SJCRH30 (cell line): ENCODE results near the gene ZCCHC7. TPM values are rescaled to one million over a fixed set of nuclear protein-coding genes. Genes with fewer than 3 reads are reported as not detected.
"Not testable (repeated sequence)": the region's sequence is repeated elsewhere in the genome, so short reads cannot be mapped to it uniquely, and the experiment has no call there.

Experiments
- DNase-seq, 2 experiments: peaks; one replicate each; pipeline ENCODE4 v3.0.0-alpha.2; 2015 to 2020
- H3K27ac ChIP-seq: fragments of 250-450 bp; sonication (Bioruptor Pico); 2 replicates; pipeline ENCODE4 v1.5.1; 2020; ENCODE audit warnings: mild to moderate bottlenecking, moderate library complexity
- H3K27me3 ChIP-seq: fragments of 250-450 bp; sonication (Bioruptor Pico); 2 replicates; pipeline ENCODE4 v1.5.1; 2020; ENCODE audit warnings: mild to moderate bottlenecking, moderate library complexity
- H3K36me3 ChIP-seq: fragments of 250-450 bp; sonication (Bioruptor Pico); 2 replicates; pipeline ENCODE4 v1.5.1; 2020; ENCODE audit warnings: mild to moderate bottlenecking, moderate library complexity
- H3K4me1 ChIP-seq: fragments of 250-450 bp; sonication (Bioruptor Pico); 2 replicates; pipeline ENCODE4 v1.5.1; 2020; ENCODE audit warnings: mild to moderate bottlenecking, moderate library complexity
- H3K4me3 ChIP-seq: fragments of 250-450 bp; sonication (Bioruptor Pico); 2 replicates; pipeline ENCODE4 v1.5.1; 2020; ENCODE audit warnings: mild to moderate bottlenecking, moderate library complexity
- H3K9me3 ChIP-seq: fragments of 250-450 bp; sonication (Bioruptor Pico); replicated peaks from 2 replicates; pipeline ENCODE4 v1.5.1; 2020; ENCODE audit warnings: mild to moderate bottlenecking, moderate library complexity
- total RNA-seq: library from RNA; depleted of rRNA; stranded (reverse); fragments of >200 nt; shearing (Covaris generic); gene quantifications from 2 replicates; pipeline ENCODE4 v1.2.3, GENCODE V29; 2014

Gene ZCCHC7
- total RNA-seq, 1 experiment from 2014 or later: 19.5 TPM

GRCh38 chr9:37146410-37146809 lies 26.0 kb downstream of the ZCCHC7 start:
- H3K36me3 ChIP-seq: no peaks in the 10 kb centered on the region; the same call in 1 of the 2 replicates
- no peak overlapping the region for H3K27ac ChIP-seq
- H3K4me1 ChIP-seq: peaks cover 13% of the 10 kb centered on the region
- H3K27me3 ChIP-seq: no peaks in the 10 kb centered on the region
- H3K4me3 ChIP-seq: no peak overlapping the region
- H3K9me3 ChIP-seq: no peaks in the 10 kb centered on the region
- no peak for DNase-seq

GRCh38 chr9:37148181-37148580 lies 27.8 kb downstream of the ZCCHC7 start:
- Histone ChIP-seq H3K9me3 (no peaks in the 10 kb centered on the region), H3K36me3 (no peaks in the 10 kb centered on the region; the same call in 1 of the 2 replicates), H3K27ac (no peak overlapping the region), H3K4me3 (no peak overlapping the region), H3K27me3 (no peaks in the 10 kb centered on the region), H3K4me1 (peaks cover 13% of the 10 kb centered on the region)
- no peak for DNase-seq

GRCh38 chr9:37149666-37150308 lies 29.4 kb downstream of the ZCCHC7 start:
- Histone ChIP-seq H3K4me1 (peaks cover 4% of the 10 kb centered on the region), H3K27me3 (no peaks in the 10 kb centered on the region), H3K36me3 (no peaks in the 10 kb centered on the region), H3K9me3 (no peaks in the 10 kb centered on the region), H3K4me3 (no peak overlapping the region), H3K27ac (no peak overlapping the region)
- DNase-seq: no peak

- Histone ChIP-seq H3K36me3 (no peaks in the 10 kb centered on the region), H3K4me1 (no peaks in the 10 kb centered on the region), H3K27ac (no peak overlapping the region), H3K4me3 (no peak overlapping the region), H3K9me3 (no peaks in the 10 kb centered on the region), H3K27me3 (no peaks in the 10 kb centered on the region)
- no peak for DNase-seq
Measured at GRCh38 chr9:37150415-37150814, 30.0 kb downstream of the ZCCHC7 start.

- H3K4me3 ChIP-seq: no peak overlapping the region
- no peaks in the 10 kb centered on the region for H3K36me3 ChIP-seq
- H3K27ac ChIP-seq: no peak overlapping the region
- DNase-seq: no peak
- H3K27me3 ChIP-seq: no peaks in the 10 kb centered on the region
- no peaks in the 10 kb centered on the region for H3K9me3 ChIP-seq
- no peaks in the 10 kb centered on the region for H3K4me1 ChIP-seq
Measured at GRCh38 chr9:37151812-37152211, 31.4 kb downstream of the ZCCHC7 start.

GRCh38 chr9:37152365-37152764 lies 32.0 kb downstream of the ZCCHC7 start:
- H3K4me1 ChIP-seq: no peaks in the 10 kb centered on the region
- H3K27ac ChIP-seq: no peak overlapping the region
- no peaks in the 10 kb centered on the region for H3K36me3 ChIP-seq
- no peak overlapping the region for H3K4me3 ChIP-seq
- H3K27me3 ChIP-seq: no peaks in the 10 kb centered on the region
- H3K9me3 ChIP-seq: no peaks in the 10 kb centered on the region
- DNase-seq: no peak

- H3K4me1 ChIP-seq: no peaks in the 10 kb centered on the region
- H3K9me3 ChIP-seq: no peaks in the 10 kb centered on the region
- DNase-seq: no peak
- no peak overlapping the region for H3K4me3 ChIP-seq
- peaks cover 8% of the 10 kb centered on the region; the same call in 1 of the 2 replicates for H3K36me3 ChIP-seq
- H3K27me3 ChIP-seq: no peaks in the 10 kb centered on the region
- no peak overlapping the region for H3K27ac ChIP-seq
Measured at GRCh38 chr9:37155601-37156000, 35.2 kb downstream of the ZCCHC7 start.

- DNase-seq: no peak
- no peaks in the 10 kb centered on the region for H3K27me3 ChIP-seq
Measured at GRCh38 chr9:37156205-37156604, 35.8 kb downstream of the ZCCHC7 start.

GRCh38 chr9:37156781-37157356 lies 36.5 kb downstream of the ZCCHC7 start:
- no peak for DNase-seq

More at GRCh38 chr9:37156205-37156604, 35.8 kb downstream of the ZCCHC7 start:
- Histone ChIP-seq H3K4me3 (no peak overlapping the region), H3K27ac (no peak overlapping the region), H3K36me3 (peaks cover 9% of the 10 kb centered on the region; the same call in 1 of the 2 replicates), H3K9me3 (no peaks in the 10 kb centered on the region), H3K4me1 (no peaks in the 10 kb centered on the region)

GRCh38 chr9:37157726-37158377 lies 37.5 kb downstream of the ZCCHC7 start:
- no peaks in the 10 kb centered on the region for H3K9me3 ChIP-seq
- peaks cover 9% of the 10 kb centered on the region; the same call in 1 of the 2 replicates for H3K36me3 ChIP-seq
- H3K27ac ChIP-seq: no peak overlapping the region
- DNase-seq: no peak
- no peak overlapping the region for H3K4me3 ChIP-seq
- H3K4me1 ChIP-seq: no peaks in the 10 kb centered on the region
- H3K27me3 ChIP-seq: no peaks in the 10 kb centered on the region

More at GRCh38 chr9:37156781-37157356, 36.5 kb downstream of the ZCCHC7 start:
- Histone ChIP-seq H3K4me3 (no peak overlapping the region), H3K27me3 (no peaks in the 10 kb centered on the region), H3K27ac (no peak overlapping the region), H3K36me3 (peaks cover 9% of the 10 kb centered on the region; the same call in 1 of the 2 replicates), H3K9me3 (no peaks in the 10 kb centered on the region), H3K4me1 (no peaks in the 10 kb centered on the region)

- Histone ChIP-seq H3K9me3 (no peaks in the 10 kb centered on the region), H3K27ac (no peak overlapping the region), H3K4me1 (no peaks in the 10 kb centered on the region), H3K36me3 (peaks cover 16% of the 10 kb centered on the region; the same call in 1 of the 2 replicates), H3K27me3 (no peaks in the 10 kb centered on the region), H3K4me3 (no peak overlapping the region)
- DNase-seq: no peak
Measured at GRCh38 chr9:37163299-37163698, 42.9 kb downstream of the ZCCHC7 start.

GRCh38 chr9:37164335-37164734 lies 44.0 kb downstream of the ZCCHC7 start:
- not testable (repeated sequence) for H3K4me3 ChIP-seq, H3K27ac ChIP-seq, H3K4me1 ChIP-seq, DNase-seq, H3K9me3 ChIP-seq, H3K27me3 ChIP-seq
- peaks cover 16% of the 10 kb centered on the region; the same call in 1 of the 2 replicates for H3K36me3 ChIP-seq

- H3K27me3 ChIP-seq: no peaks in the 10 kb centered on the region
- no peak overlapping the region for H3K4me3 ChIP-seq
- H3K27ac ChIP-seq: no peak overlapping the region
- peaks cover 8% of the 10 kb centered on the region; the same call in 1 of the 2 replicates for H3K36me3 ChIP-seq
- no peak for DNase-seq
- no peaks in the 10 kb centered on the region for H3K4me1 ChIP-seq
- no peaks in the 10 kb centered on the region; the same call in 1 of the 2 replicates for H3K9me3 ChIP-seq
Measured at GRCh38 chr9:37165644-37166043, 45.3 kb downstream of the ZCCHC7 start.

- no peaks in the 10 kb centered on the region; the same call in 1 of the 2 replicates for H3K9me3 ChIP-seq
- DNase-seq: no peak
- no peak overlapping the region for H3K4me3 ChIP-seq
- H3K4me1 ChIP-seq: no peaks in the 10 kb centered on the region
- no peaks in the 10 kb centered on the region for H3K27me3 ChIP-seq
- no peak overlapping the region for H3K27ac ChIP-seq
- H3K36me3 ChIP-seq: 0 out of 2 replicates have a peak, but pooled peaks cover 7% of the 10 kb centered on the region
Measured at GRCh38 chr9:37167456-37168047, 47.2 kb downstream of the ZCCHC7 start.

GRCh38 chr9:37172557-37172956 lies 52.2 kb downstream of the ZCCHC7 start:
- Histone ChIP-seq H3K27ac (no peak overlapping the region), H3K4me1 (no peaks in the 10 kb centered on the region), H3K27me3 (no peaks in the 10 kb centered on the region), H3K36me3 (no peaks in the 10 kb centered on the region), H3K4me3 (no peak overlapping the region), H3K9me3 (no peaks in the 10 kb centered on the region; the same call in 1 of the 2 replicates)
- no peak for DNase-seq
